Measurements from ENCODE around the gene SMC3. TPM values are rescaled to one million over a fixed set of nuclear protein-coding genes. Genes with fewer than 3 reads are reported as not detected.
"Not testable (repeated sequence)": the region's sequence is repeated elsewhere in the genome, so short reads cannot be mapped to it uniquely, and the experiment has no call there.

The SMC3 gene
- total RNA-seq, 2 donors from 2014 or later = 25.6 to 38.8 TPM

DNA sequence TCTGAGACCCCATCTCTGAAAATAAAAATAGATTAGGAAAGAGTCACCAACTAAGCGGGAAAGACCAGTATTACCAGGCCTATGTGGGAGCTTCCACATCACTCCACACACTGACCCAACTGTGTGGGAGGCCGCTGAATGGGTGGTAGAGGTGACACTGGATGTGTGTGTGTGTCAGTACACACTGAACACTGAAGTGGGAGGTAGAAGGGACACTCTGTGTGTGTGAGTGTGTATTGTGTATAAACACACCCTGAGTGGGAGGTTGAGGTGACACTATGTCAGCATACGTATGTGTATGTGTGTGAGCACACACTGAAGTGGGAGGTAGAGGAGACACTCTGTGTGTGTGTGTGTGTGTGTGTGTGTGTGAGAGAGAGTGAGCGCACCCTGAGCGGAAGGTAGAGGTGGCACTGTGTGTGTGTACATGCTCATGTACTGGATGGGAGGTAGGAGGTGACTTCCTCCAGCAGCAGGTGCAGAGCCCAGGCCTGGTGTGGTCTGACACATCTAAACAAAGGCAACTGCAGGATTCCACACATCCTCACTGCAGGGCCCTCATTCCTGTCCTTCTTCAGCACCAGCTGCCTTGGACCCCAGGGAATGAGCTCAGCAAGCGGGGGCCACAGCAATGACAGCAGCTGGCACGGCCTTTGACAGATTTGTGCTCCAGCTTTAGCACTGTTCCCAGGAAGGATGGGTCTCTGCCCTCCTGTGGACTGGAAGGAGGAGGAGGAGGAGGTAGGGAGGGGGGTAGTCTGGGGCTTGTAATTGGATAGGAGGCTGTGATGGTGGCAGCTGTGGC is 50.1 kb downstream of the SMC3 start:
- intact Hi-C loops (cut with DNase I) = no loop called here
- Histone ChIP-seq H3K9me3 (no peaks in the 10 kb centered on the region), H3K4me1 (replicated peaks) (no peaks in the 10 kb centered on the region), H3K4me3 (no peak overlapping the region), H3K27me3 (replicated peaks; ENCODE audit: insufficient read depth) (no peaks in the 10 kb centered on the region), H3K36me3 (no peaks in the 10 kb centered on the region), H3K27ac (no peak overlapping the region)
- DNase-seq (ENCODE audit: low spot score) = no peak
- TF ChIP-seq POLR2A (IDR thresholded peaks at IDR 0.05) (no peak), POLR2AphosphoS5 (IDR thresholded peaks at IDR 0.05) (no peak)
- TF ChIP-seq, protein P1, sequence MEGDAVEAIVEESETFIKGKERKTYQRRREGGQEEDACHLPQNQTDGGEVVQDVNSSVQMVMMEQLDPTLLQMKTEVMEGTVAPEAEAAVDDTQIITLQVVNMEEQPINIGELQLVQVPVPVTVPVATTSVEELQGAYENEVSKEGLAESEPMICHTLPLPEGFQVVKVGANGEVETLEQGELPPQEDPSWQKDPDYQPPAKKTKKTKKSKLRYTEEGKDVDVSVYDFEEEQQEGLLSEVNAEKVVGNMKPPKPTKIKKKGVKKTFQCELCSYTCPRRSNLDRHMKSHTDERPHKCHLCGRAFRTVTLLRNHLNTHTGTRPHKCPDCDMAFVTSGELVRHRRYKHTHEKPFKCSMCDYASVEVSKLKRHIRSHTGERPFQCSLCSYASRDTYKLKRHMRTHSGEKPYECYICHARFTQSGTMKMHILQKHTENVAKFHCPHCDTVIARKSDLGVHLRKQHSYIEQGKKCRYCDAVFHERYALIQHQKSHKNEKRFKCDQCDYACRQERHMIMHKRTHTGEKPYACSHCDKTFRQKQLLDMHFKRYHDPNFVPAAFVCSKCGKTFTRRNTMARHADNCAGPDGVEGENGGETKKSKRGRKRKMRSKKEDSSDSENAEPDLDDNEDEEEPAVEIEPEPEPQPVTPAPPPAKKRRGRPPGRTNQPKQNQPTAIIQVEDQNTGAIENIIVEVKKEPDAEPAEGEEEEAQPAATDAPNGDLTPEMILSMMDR (IDR thresholded peaks at IDR 0.05) = no peak
- 94% methylated on average over 7 of the region's 7 CpGs for WGBS

DNA sequence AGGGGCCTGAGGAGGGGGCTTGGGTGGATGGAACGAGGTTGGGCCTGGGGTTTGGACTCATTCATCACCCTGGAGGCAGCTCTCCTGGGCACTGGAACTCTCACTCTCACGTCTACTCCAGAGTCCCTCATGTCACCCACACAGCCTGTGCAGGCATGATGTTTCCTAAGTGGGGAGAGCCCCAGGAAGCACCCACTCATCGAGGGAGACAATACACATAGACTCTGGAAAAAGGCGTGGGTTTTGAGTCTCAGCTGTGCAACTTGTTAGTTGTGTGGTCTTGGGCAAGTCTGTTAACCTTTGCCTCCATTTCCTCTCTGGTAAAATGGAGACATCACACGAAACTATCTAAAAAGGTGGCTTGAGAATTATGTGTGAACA is 50.7 kb downstream of the SMC3 start:
- no peaks in the 10 kb centered on the region for H3K9me3 ChIP-seq
- TF ChIP-seq, protein P1 (IDR thresholded peaks at IDR 0.05) = no peak
- TF ChIP-seq POLR2AphosphoS5 (IDR thresholded peaks at IDR 0.05) (no peak), POLR2A (IDR thresholded peaks at IDR 0.05) (no peak)
- DNase-seq (ENCODE audit: low spot score) = no peak
- no peak overlapping the region for H3K4me3 ChIP-seq
- no peaks in the 10 kb centered on the region for H3K4me1 ChIP-seq (replicated peaks)
- no peak overlapping the region for H3K27ac ChIP-seq
- no peaks in the 10 kb centered on the region for H3K36me3 ChIP-seq
- no peaks in the 10 kb centered on the region for H3K27me3 ChIP-seq (replicated peaks; ENCODE audit: insufficient read depth)
- intact Hi-C loops (cut with DNase I) = no loop called here
- WGBS = 77% methylated on average over 5 of the region's 5 CpGs

DNA sequence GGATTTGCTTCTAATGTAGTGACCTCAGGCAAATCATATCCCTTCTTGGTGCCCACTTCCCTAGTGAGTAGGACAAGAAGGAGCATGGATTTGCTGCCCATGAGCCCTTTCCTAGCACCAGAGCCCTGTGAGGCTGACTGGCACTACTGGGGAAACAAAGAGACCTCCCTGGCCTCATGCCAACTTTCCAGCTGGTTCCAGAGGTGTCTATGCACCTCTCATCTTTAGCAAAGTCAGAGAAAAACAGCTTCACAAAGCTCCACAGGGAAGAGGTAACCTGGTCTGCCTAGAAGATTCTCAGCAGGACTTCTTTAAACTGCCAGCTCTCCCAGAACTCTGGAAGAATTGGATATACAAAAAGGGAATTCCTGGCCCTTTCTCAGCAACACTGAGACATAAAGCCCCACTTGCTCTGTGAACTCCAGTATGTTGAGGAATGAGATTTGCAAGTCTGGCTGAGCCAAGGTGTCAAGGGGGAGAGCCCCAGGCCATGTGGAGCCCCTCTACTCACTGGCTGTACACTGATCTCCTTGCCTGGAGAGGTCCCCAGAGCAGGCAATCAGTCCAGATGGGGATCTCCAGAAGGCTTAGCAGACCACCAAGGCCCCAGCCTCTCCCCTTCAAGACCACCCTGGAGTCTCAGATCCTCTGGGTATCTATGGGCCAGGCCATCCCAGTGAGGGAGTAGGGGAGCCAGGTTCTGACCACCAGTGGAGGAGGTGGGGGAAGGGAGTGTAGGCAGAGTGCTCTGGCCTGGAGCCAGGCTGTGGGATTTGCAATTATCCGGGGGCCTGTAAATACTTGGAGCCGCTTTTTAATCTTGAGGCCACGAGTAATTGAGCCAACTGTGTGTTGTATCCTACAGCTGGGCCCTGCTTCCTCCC is 52.3 kb downstream of the SMC3 start:
- 54% methylated on average over 3 of the region's 3 CpGs for WGBS
- Histone ChIP-seq H3K4me1 (replicated peaks) (no peaks in the 10 kb centered on the region), H3K27ac (no peak overlapping the region), H3K9me3 (no peaks in the 10 kb centered on the region), H3K27me3 (replicated peaks; ENCODE audit: insufficient read depth) (no peaks in the 10 kb centered on the region), H3K4me3 (no peak overlapping the region), H3K36me3 (no peaks in the 10 kb centered on the region)
- TF ChIP-seq POLR2A (IDR thresholded peaks at IDR 0.05) (no peak), POLR2AphosphoS5 (IDR thresholded peaks at IDR 0.05) (no peak)
- TF ChIP-seq, protein P1 (IDR thresholded peaks at IDR 0.05) = no peak
- intact Hi-C loops (cut with DNase I) = no loop called here
- DNase-seq (ENCODE audit: low spot score) = no peak

DNA sequence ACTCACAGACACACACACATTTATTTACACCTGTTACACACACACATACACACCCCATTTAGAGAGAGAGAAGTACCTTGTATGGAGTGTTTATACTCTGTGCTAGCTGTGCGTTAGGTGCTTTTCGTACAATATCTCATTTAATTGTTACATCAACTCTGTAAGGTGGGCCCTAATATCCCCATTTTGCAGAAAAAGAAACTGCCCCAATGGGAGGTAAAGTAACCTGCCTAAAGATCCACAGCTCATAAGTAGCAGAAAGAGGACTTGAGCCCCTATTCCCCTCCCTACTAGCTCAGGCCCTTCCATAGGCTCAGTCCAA is 52.9 kb downstream of the SMC3 start:
- 98% methylated on average over 2 of the region's 2 CpGs for WGBS
- H3K4me1 ChIP-seq (replicated peaks) = no peaks in the 10 kb centered on the region
- no peak for TF ChIP-seq POLR2A (IDR thresholded peaks at IDR 0.05)
- TF ChIP-seq, protein P1 (IDR thresholded peaks at IDR 0.05) = no peak
- no peaks in the 10 kb centered on the region for H3K9me3 ChIP-seq
- H3K4me3 ChIP-seq = no peak overlapping the region
- DNase-seq (ENCODE audit: low spot score) = no peak
- intact Hi-C loops (cut with DNase I) = no loop called here
- H3K36me3 ChIP-seq = no peaks in the 10 kb centered on the region
- H3K27ac ChIP-seq = no peak overlapping the region
- no peaks in the 10 kb centered on the region for H3K27me3 ChIP-seq (replicated peaks; ENCODE audit: insufficient read depth)

DNA sequence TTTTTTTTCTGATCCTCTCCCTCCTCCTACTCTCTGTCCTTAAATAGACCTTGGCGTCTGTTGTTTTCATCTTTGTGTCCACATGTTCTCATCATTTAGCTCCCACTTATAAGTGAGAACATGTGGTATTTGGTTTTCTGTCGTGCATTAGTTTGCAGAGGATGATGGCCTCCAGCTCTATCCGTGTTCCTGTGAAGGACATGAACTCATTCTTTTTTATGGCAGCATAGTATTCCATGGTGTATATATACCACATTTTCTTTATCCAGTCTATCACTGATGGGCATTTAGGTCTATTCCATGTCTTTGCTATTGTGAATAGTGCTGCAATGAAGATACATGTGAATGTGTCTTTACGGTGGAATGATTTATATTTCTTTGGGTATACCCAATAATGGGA is 55.8 kb downstream of the SMC3 start:
- H3K4me1 ChIP-seq (replicated peaks); H3K36me3 ChIP-seq; intact Hi-C loops (cut with DNase I); H3K27me3 ChIP-seq (replicated peaks; ENCODE audit: insufficient read depth); H3K27ac ChIP-seq; H3K4me3 ChIP-seq; H3K9me3 ChIP-seq; DNase-seq (ENCODE audit: low spot score): not testable (repeated sequence)
- 89% methylated on average over 4 of the region's 4 CpGs for WGBS
